Stomach (tissue), 4 donors: ENCODE data around the gene KYNU.

Experiments
- EP300 ChIP-seq: sonication (generic); formaldehyde crosslinking; IDR thresholded peaks from one replicate; pipeline ENCODE4 v1.6.1; 2017; ENCODE audit warnings: antibody characterized with exemption
- POLR2AphosphoS5 ChIP-seq, 3 donors: sonication (generic); formaldehyde crosslinking; IDR thresholded peaks; one replicate each; pipeline ENCODE4 v1.6.1; 2016; ENCODE audit warnings: antibody characterized with exemption in 3 of 3
- TF ChIP-seq, protein P1 (sequence below), 7 experiments: fragments of 450-650 bp in 4 of 7; fragments of 200-600 bp in 3 of 7; sonication (generic) in 3 of 7; IDR thresholded peaks; one replicate each; pipeline ENCODE4 v1.5.1; 2016 to 2019; ENCODE audit warnings: antibody characterized with exemption in 7 of 7, control low read depth in 2 of 7, mild to moderate bottlenecking in 1 of 7

DNA sequence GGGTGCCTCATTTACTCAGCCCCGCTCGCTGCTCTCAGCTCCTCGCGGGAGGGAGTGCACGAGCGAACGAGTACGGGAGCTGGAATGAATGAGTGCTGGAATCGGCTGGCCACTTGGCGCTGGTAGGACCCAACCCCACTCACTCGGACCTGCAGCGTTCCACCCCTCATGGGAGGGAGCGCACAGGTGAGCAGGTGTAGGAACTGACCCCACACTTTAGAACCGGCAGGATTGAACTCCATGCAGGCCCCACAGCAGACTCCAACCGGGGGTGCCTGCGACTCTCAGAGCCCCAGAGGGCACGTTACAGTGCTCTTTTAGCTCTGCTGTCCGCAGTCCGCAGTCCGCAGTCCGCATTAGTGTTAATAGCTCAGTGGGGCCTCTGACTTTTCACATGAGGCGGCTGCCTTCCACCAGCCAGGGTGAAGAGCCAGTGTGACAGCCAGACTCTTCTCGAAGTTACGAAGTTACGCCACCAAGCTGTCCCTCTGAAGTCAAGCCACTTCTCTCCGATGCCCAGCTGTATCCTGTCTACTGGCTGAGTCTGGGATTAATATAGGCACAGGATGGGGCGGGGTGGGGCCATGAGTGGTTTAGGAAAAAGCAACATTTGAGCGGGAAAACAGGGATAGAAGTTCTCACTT is 149.1 kb downstream of the KYNU start:
- TF ChIP-seq, protein P1, sequence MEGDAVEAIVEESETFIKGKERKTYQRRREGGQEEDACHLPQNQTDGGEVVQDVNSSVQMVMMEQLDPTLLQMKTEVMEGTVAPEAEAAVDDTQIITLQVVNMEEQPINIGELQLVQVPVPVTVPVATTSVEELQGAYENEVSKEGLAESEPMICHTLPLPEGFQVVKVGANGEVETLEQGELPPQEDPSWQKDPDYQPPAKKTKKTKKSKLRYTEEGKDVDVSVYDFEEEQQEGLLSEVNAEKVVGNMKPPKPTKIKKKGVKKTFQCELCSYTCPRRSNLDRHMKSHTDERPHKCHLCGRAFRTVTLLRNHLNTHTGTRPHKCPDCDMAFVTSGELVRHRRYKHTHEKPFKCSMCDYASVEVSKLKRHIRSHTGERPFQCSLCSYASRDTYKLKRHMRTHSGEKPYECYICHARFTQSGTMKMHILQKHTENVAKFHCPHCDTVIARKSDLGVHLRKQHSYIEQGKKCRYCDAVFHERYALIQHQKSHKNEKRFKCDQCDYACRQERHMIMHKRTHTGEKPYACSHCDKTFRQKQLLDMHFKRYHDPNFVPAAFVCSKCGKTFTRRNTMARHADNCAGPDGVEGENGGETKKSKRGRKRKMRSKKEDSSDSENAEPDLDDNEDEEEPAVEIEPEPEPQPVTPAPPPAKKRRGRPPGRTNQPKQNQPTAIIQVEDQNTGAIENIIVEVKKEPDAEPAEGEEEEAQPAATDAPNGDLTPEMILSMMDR (IDR thresholded peaks at IDR 0.05) = no peak
- TF ChIP-seq EP300 (no peak), POLR2AphosphoS5 (IDR thresholded peaks at IDR 0.05) (no peak)
